GM23338 (cell line): ENCODE data around the gene ARHGEF10L. TPM values are rescaled to one million over a fixed set of nuclear protein-coding genes. Genes with fewer than 3 reads are reported as not detected.

ENCODE experiments used
- ATAC-seq: fragments of 200-7000 bp; cut with Tn5 transposase; 3 replicates; pipeline ENCODE4 v1.9.1; 2020
- DNase-seq: peaks from one replicate; pipeline ENCODE4 v3.0.0-alpha.2; 2015; ENCODE audit warnings: low spot score
- H2AFZ ChIP-seq: fragments of 200-600 bp; sonication (generic); 2 replicates; pipeline ENCODE4 v1.8.0; 2016; ENCODE audit warnings: antibody characterized with exemption, mild to moderate bottlenecking, moderate library complexity
- H3F3A ChIP-seq: fragments of 200-600 bp; sonication (generic); replicated peaks from 2 replicates; pipeline ENCODE4 v1.8.0; 2017; ENCODE audit warnings: antibody characterized with exemption, mixed run types, low read depth
- H3K27ac ChIP-seq: fragments of 200-600 bp; sonication (generic); 2 replicates; pipeline ENCODE4 v1.6.1; 2016; ENCODE audit warnings: low read depth
- H3K27me3 ChIP-seq: fragments of 200-600 bp; sonication (generic); 2 replicates; pipeline ENCODE4 v1.8.0; 2016; ENCODE audit warnings: mild to moderate bottlenecking, mixed run types, moderate library complexity; ENCODE audit not compliant: insufficient read depth
- H3K36me3 ChIP-seq: fragments of 200-600 bp; sonication (generic); 2 replicates; pipeline ENCODE4 v1.8.0; 2016; ENCODE audit warnings: mild to moderate bottlenecking; ENCODE audit not compliant: insufficient read depth
- H3K4me1 ChIP-seq: fragments of 200-600 bp; sonication (generic); 2 replicates; pipeline ENCODE4 v1.8.0; 2016; ENCODE audit warnings: mild to moderate bottlenecking, moderate library complexity; ENCODE audit not compliant: insufficient read depth
- H3K4me2 ChIP-seq: fragments of 200-600 bp; sonication (generic); 2 replicates; pipeline ENCODE4 v1.7.1; 2017; ENCODE audit warnings: mixed run types
- H3K4me3 ChIP-seq: fragments of 200-600 bp; sonication (generic); 2 replicates; pipeline ENCODE4 v1.6.1; 2016; ENCODE audit warnings: mixed run types
- H3K79me2 ChIP-seq: fragments of 200-600 bp; sonication (generic); replicated peaks from 2 replicates; pipeline ENCODE4 v1.8.0; 2017; ENCODE audit warnings: mild to moderate bottlenecking; ENCODE audit not compliant: insufficient read depth
- H3K9me2 ChIP-seq: fragments of 200-600 bp; sonication (generic); 2 replicates; pipeline ENCODE4 v1.8.0; 2017; ENCODE audit not compliant: insufficient read depth
- H4K20me1 ChIP-seq: fragments of 200-600 bp; sonication (generic); replicated peaks from 2 replicates; pipeline ENCODE4 v1.8.0; 2017; ENCODE audit warnings: mild to moderate bottlenecking; ENCODE audit not compliant: insufficient read depth
- H3K27ac Mint-ChIP-seq: 2 replicates; pipeline ENCODE4 v1.8.0; 2020; ENCODE audit warnings: inconsistent platforms, mild to moderate bottlenecking, moderate library complexity, mixed read lengths
- H3K27me3 Mint-ChIP-seq: 3 replicates; pipeline ENCODE4 v1.8.0; 2022; ENCODE audit warnings: low read depth, mild to moderate bottlenecking, moderate library complexity, mixed read lengths, inconsistent platforms; ENCODE audit not compliant: insufficient read depth, poor library complexity
- H3K36me3 Mint-ChIP-seq: 3 replicates; pipeline ENCODE4 v1.8.0; 2021; ENCODE audit warnings: low read depth, mild to moderate bottlenecking, inconsistent platforms, moderate library complexity, mixed read lengths
- H3K4me1 Mint-ChIP-seq: 3 replicates; pipeline ENCODE4 v1.8.0; 2020; ENCODE audit warnings: mild to moderate bottlenecking, inconsistent platforms, mixed read lengths
- H3K4me3 Mint-ChIP-seq: 3 replicates; pipeline ENCODE4 v1.8.0; 2021; ENCODE audit warnings: moderate library complexity, mild to moderate bottlenecking, inconsistent platforms, mixed read lengths
- H3K9me3 Mint-ChIP-seq: 3 replicates; pipeline ENCODE4 v1.8.0; 2020; ENCODE audit warnings: moderate library complexity, mild to moderate bottlenecking, inconsistent platforms, mixed read lengths
- CREB1 ChIP-seq: fragments of 250-450 bp; sonication (Bioruptor Pico); IDR thresholded peaks from 2 replicates; pipeline ENCODE4 v1.5.0; 2020; ENCODE audit warnings: low read depth, mild to moderate bottlenecking, moderate library complexity
- CTCF ChIP-seq, 2 experiments: fragments of 200-600 bp in 1 of 2; sonication (generic) in 1 of 2; conservative IDR thresholded peaks; 2 replicates each; pipeline versions ENCODE4 v1.5.1 to v1.6.1; 2016 to 2017; ENCODE audit warnings: antibody characterized with exemption in 2 of 2, low read depth in 2 of 2, mild to moderate bottlenecking in 2 of 2, moderate library complexity in 1 of 2
- ETS1 ChIP-seq: IDR thresholded peaks from 2 replicates; pipeline ENCODE4 v1.6.1; 2016; ENCODE audit warnings: antibody characterized with exemption
- EZH2 ChIP-seq: fragments of 200-600 bp; sonication (generic); IDR thresholded peaks from one replicate; pipeline ENCODE4 v1.8.0; 2017; ENCODE audit warnings: antibody characterized with exemption, mild to moderate bottlenecking, low read depth; ENCODE audit not compliant: unreplicated experiment
- EZH2phosphoT487 ChIP-seq: fragments of 200-600 bp; sonication (generic); IDR thresholded peaks from one replicate; pipeline ENCODE4 v1.8.1; 2018; ENCODE audit warnings: antibody characterized with exemption; ENCODE audit not compliant: unreplicated experiment
- JUNB ChIP-seq: IDR thresholded peaks from one replicate; pipeline ENCODE4 v1.6.1; 2016; ENCODE audit warnings: antibody characterized with exemption; ENCODE audit not compliant: unreplicated experiment
- POLR2AphosphoS5 ChIP-seq: IDR thresholded peaks from 2 replicates; pipeline ENCODE4 v1.6.1; 2016; ENCODE audit warnings: antibody characterized with exemption, low read depth
- REST ChIP-seq: IDR thresholded peaks from one replicate; pipeline ENCODE4 v1.6.1; 2018; ENCODE audit warnings: antibody characterized with exemption; ENCODE audit not compliant: unreplicated experiment
- STAT1 ChIP-seq: IDR thresholded peaks from one replicate; pipeline ENCODE4 v1.6.1; 2016; ENCODE audit warnings: antibody characterized with exemption; ENCODE audit not compliant: unreplicated experiment
- ZNF114 ChIP-seq: fragments of 250-450 bp; sonication (Bioruptor Pico); IDR thresholded peaks from 2 replicates; pipeline ENCODE4 v1.5.0; 2020; ENCODE audit warnings: mild to moderate bottlenecking, moderate library complexity
- ZNF331 ChIP-seq: fragments of 250-450 bp; sonication (Bioruptor Pico); IDR thresholded peaks from 2 replicates; pipeline ENCODE4 v1.5.0; 2020; ENCODE audit warnings: low read depth, mild to moderate bottlenecking, moderate library complexity
- polyA plus RNA-seq: library from polyadenylated mRNA; unstranded; fragments of >200 nt; fragmentation: Nextera tagmentation; extraction: Ambion mirVana; gene quantifications from 2 replicates; pipeline ENCODE4 v1.2.1, GENCODE V29; 2016
- total RNA-seq: library from RNA; depleted of rRNA; stranded (reverse); fragments of >200 nt; shearing (Covaris generic); gene quantifications from 2 replicates; pipeline ENCODE4 v1.2.3, GENCODE V29; 2014

The ARHGEF10L gene
- total and polyA plus RNA-seq, 2 experiments from 2014 or later, result 12.1 to 46.8 TPM

- H3K36me3 ChIP-seq, result no peaks in the 10 kb centered on the region
- H2AFZ ChIP-seq, result no peak overlapping the region
- H3K27ac ChIP-seq, result no peak overlapping the region
- Mint-ChIP-seq H3K4me1 (peaks cover 21% of the 10 kb centered on the region), H3K4me3 (no peak overlapping the region), H3K9me3 (no peaks in the 10 kb centered on the region; the same call in 2 of the 3 replicates), H3K27me3 (peaks cover 2% of the 10 kb centered on the region), H3K27ac (no peak overlapping the region), H3K36me3 (peaks cover 27% of the 10 kb centered on the region)
- no peaks in the 10 kb centered on the region for H3F3A ChIP-seq
- no peak for DNase-seq
- H3K9me2 ChIP-seq, result no peaks in the 10 kb centered on the region
- ATAC-seq, result no peak
- no peak overlapping the region for H3K4me2 ChIP-seq
- peaks cover 5% of the 10 kb centered on the region; the same call in 1 of the 2 replicates for H4K20me1 ChIP-seq
- no peaks in the 10 kb centered on the region for H3K79me2 ChIP-seq
- no peak overlapping the region for H3K4me3 ChIP-seq
- TF ChIP-seq CTCF (conservative IDR thresholded peaks at IDR 0.05; ENCODE audit: low read depth in 2 of 2) (no peak), CREB1 (CRISPR knock-in tag) (no peak), JUNB (no peak), ZNF331 (CRISPR knock-in tag) (no peak)
- H3K4me1 ChIP-seq, result no peaks in the 10 kb centered on the region
- no peaks in the 10 kb centered on the region for H3K27me3 ChIP-seq
Observed at GRCh38 chr1:17683598-17683997, 144.1 kb downstream of the ARHGEF10L start.

GRCh38 chr1:17684810-17685209 is 145.3 kb downstream of the ARHGEF10L start:
- Mint-ChIP-seq H3K9me3 (no peaks in the 10 kb centered on the region; the same call in 1 of the 3 replicates), H3K4me3 (no peak overlapping the region), H3K36me3 (peaks cover 37% of the 10 kb centered on the region), H3K27me3 (peaks cover 2% of the 10 kb centered on the region), H3K27ac (no peak overlapping the region; the same call in 1 of the 2 replicates), H3K4me1 (peaks cover 23% of the 10 kb centered on the region)
- Histone ChIP-seq H3K27me3 (no peaks in the 10 kb centered on the region), H3F3A (no peaks in the 10 kb centered on the region), H3K27ac (no peak overlapping the region), H3K4me1 (no peaks in the 10 kb centered on the region), H3K36me3 (no peaks in the 10 kb centered on the region), H3K4me3 (no peak overlapping the region), H3K79me2 (no peaks in the 10 kb centered on the region), H4K20me1 (peaks cover 5% of the 10 kb centered on the region; the same call in 1 of the 2 replicates), H3K4me2 (no peak overlapping the region), H2AFZ (no peak overlapping the region), H3K9me2 (no peaks in the 10 kb centered on the region)
- no peak for TF ChIP-seq JUNB
- TF ChIP-seq EZH2, result no peak
- TF ChIP-seq POLR2AphosphoS5, result no peak
- no peak for TF ChIP-seq ZNF114 (CRISPR knock-in tag)
- TF ChIP-seq CREB1 (CRISPR knock-in tag), result no peak
- no peak for TF ChIP-seq EZH2phosphoT487
- no peak for TF ChIP-seq STAT1
- no peak for TF ChIP-seq REST
- TF ChIP-seq CTCF (conservative IDR thresholded peaks at IDR 0.05; ENCODE audit: low read depth in 2 of 2), result no peak
- no peak for TF ChIP-seq ETS1
- ATAC-seq (peak; percentile 69), DNase-seq (no peak)
